Liver (tissue), 9 donors: ENCODE results near the gene HS1BP3. TPM values are rescaled to one million over a fixed set of nuclear protein-coding genes. Genes with fewer than 3 reads are reported as not detected.

Source experiments
- DNase-seq: peaks from one replicate; pipeline ENCODE4 v3.0.0-alpha.2; 2017; ENCODE audit warnings: low spot score
- H3K27ac ChIP-seq, 2 donors: one replicate each; pipeline ENCODE4 v1.7.0; 2013; ENCODE audit warnings: inconsistent platforms in 2 of 2, low read length in 2 of 2, control low read depth in 1 of 2, low read depth in 1 of 2, mild to moderate bottlenecking in 1 of 2
- H3K27me3 ChIP-seq, 4 donors: one replicate each; pipeline versions ENCODE4 v1.6.1 to v1.7.0; 2013; ENCODE audit warnings: low read length in 3 of 4, inconsistent platforms in 1 of 4, mild to moderate bottlenecking in 1 of 4, moderate library complexity in 1 of 4; ENCODE audit not compliant: control insufficient read depth in 4 of 4, insufficient read depth in 4 of 4
- H3K36me3 ChIP-seq, 4 donors: one replicate each; pipeline versions ENCODE4 v1.6.1 to v1.7.0; 2013; ENCODE audit warnings: low read length in 3 of 4, mild to moderate bottlenecking in 3 of 4, low read depth in 1 of 4, moderate library complexity in 1 of 4; ENCODE audit not compliant: control insufficient read depth in 4 of 4, insufficient read depth in 3 of 4
- H3K4me1 ChIP-seq, 4 donors: one replicate each; pipeline versions ENCODE4 v1.6.1 to v1.7.0; 2013; ENCODE audit warnings: low read length in 3 of 4, mild to moderate bottlenecking in 3 of 4, moderate library complexity in 1 of 4; ENCODE audit not compliant: control insufficient read depth in 4 of 4, insufficient read depth in 4 of 4
- H3K4me3 ChIP-seq, 3 donors: one replicate each; pipeline versions ENCODE4 v1.6.1 to v1.7.0; 2013; ENCODE audit warnings: low read length in 3 of 3, control low read depth in 1 of 3, low read depth in 1 of 3, mild to moderate bottlenecking in 1 of 3
- H3K9ac ChIP-seq, 2 donors: one replicate each; pipeline ENCODE4 v1.7.0; 2013; ENCODE audit warnings: low read length in 2 of 2, mild to moderate bottlenecking in 2 of 2, moderate library complexity in 2 of 2, control low read depth in 1 of 2, low read depth in 1 of 2
- H3K9me3 ChIP-seq, 4 donors: one replicate each; pipeline versions ENCODE4 v1.6.1 to v1.7.0; 2013; ENCODE audit warnings: low read length in 3 of 4; ENCODE audit not compliant: control insufficient read depth in 4 of 4
- ATF3 ChIP-seq: IDR thresholded peaks from 2 replicates; pipeline ENCODE4 v1.6.1; 2016; ENCODE audit warnings: antibody characterized with exemption
- CTCF ChIP-seq: fragments of 150-350 bp; IDR thresholded peaks from 2 replicates; pipeline ENCODE4 v1.5.1; 2017; ENCODE audit warnings: improper control_type of control experiment, low read depth, low read length; ENCODE audit not compliant: missing input control
- EGR1 ChIP-seq, 2 donors: IDR thresholded peaks; 2 replicates each; pipeline ENCODE4 v1.6.1; 2016 to 2018; ENCODE audit warnings: antibody characterized with exemption in 2 of 2, low read depth in 2 of 2
- FOXA1 ChIP-seq: IDR thresholded peaks from 2 replicates; pipeline ENCODE4 v1.6.1; 2016; ENCODE audit warnings: antibody characterized with exemption
- FOXA2 ChIP-seq: IDR thresholded peaks from 2 replicates; pipeline ENCODE4 v1.6.1; 2016; ENCODE audit warnings: antibody characterized with exemption
- GABPA ChIP-seq, 2 donors: IDR thresholded peaks in 1 of 2; conservative IDR thresholded peaks in 1 of 2; 2 replicates each; pipeline ENCODE4 v1.6.1; 2016; ENCODE audit warnings: antibody characterized with exemption in 2 of 2, mild to moderate bottlenecking in 1 of 2, moderate library complexity in 1 of 2
- HNF4A ChIP-seq, 2 donors: conservative IDR thresholded peaks; 2 replicates each; pipeline ENCODE4 v1.6.1; 2016; ENCODE audit warnings: antibody characterized with exemption in 2 of 2, mild to moderate bottlenecking in 2 of 2
- HNF4G ChIP-seq: IDR thresholded peaks from 2 replicates; pipeline ENCODE4 v1.6.1; 2016; ENCODE audit warnings: antibody characterized with exemption
- JUND ChIP-seq, 2 donors: IDR thresholded peaks; 2 replicates each; pipeline ENCODE4 v1.6.1; 2016; ENCODE audit warnings: antibody characterized with exemption in 2 of 2
- NR2F2 ChIP-seq: IDR thresholded peaks from 2 replicates; pipeline ENCODE4 v1.6.1; 2016; ENCODE audit warnings: antibody characterized with exemption
- RAD21 ChIP-seq, 2 donors: IDR thresholded peaks; 2 replicates each; pipeline ENCODE4 v1.6.1; 2016; ENCODE audit warnings: antibody characterized with exemption in 2 of 2, mild to moderate bottlenecking in 2 of 2
- REST ChIP-seq: IDR thresholded peaks from 2 replicates; pipeline ENCODE4 v1.6.1; 2016; ENCODE audit warnings: antibody characterized with exemption, mild to moderate bottlenecking
- SP1 ChIP-seq: IDR thresholded peaks from 2 replicates; pipeline ENCODE4 v1.6.1; 2018; ENCODE audit warnings: antibody characterized with exemption, mild to moderate bottlenecking
- TAF1 ChIP-seq: conservative IDR thresholded peaks from 2 replicates; pipeline ENCODE4 v1.6.1; 2016; ENCODE audit warnings: antibody characterized with exemption, mild to moderate bottlenecking
- WGBS: extraction: QIAGEN DNeasy Blood & Tissue Kit; methylation state at CpG from one replicate; pipeline ENCODE4 v1.1.7; 2013; 5-methylcytosine and 5-hydroxymethylcytosine counted together
- polyA plus RNA-seq, 2 donors: library from polyadenylated mRNA; stranded (reverse) in 1 of 2; unstranded in 1 of 2; fragments of 200-250 nt in 1 of 2; fragments of >200 nt in 1 of 2; fragmentation: Nextera tagmentation in 1 of 2; extraction: Ambion mirVana in 1 of 2; gene quantifications; one replicate each; pipeline versions ENCODE4 v1.2.1 to v1.2.3, GENCODE V29; 2013 to 2015
- total RNA-seq, 2 donors: library from RNA; depleted of rRNA; stranded (reverse); fragments of >200 nt; gene quantifications; one replicate each; pipeline ENCODE4 v1.2.3, GENCODE V29; 2014
- TF ChIP-seq, protein P1 (sequence below): IDR thresholded peaks from 2 replicates; pipeline ENCODE4 v1.6.1; 2016; ENCODE audit warnings: antibody characterized with exemption
- donor health status: healthy.
- donor health status: healthy.
- donor health status: healthy.
- donor health status: healthy.
- donor health status: healthy.

HS1BP3 gene
- total and polyA plus RNA-seq, 4 donors = 7.7 to 15.4 (median 10.9) TPM

DNA sequence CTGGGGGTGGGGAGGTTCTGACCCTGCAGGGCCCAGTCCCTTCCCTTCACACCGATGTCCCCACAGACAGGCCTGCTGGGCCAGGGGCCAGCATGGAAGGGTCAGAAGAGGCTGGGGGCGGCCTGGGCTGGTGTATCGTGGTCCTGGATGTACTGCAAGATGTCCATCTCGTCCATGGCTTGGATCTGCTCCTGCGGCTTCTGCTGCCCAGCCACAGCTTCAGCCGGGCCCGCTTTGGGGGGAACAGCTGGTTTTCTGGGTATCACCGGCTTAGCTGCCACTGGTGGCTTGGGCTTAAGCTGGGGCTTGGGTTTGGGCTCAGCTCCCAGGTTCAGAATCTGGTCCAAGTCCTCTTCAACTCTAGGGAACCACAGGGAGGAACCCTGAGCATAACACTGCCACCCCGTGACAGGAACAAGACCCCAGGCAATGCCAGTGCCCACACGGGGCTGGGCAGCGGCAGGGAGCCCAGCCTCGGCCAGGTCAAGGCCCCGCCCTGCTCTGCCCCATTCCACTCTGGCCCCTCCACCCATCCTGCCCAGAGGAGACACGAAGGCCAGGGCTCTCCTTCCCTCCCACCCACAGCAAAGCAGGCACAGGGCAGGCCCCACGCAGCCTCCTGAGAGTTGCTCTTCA, 31.9 kb downstream of the HS1BP3 start (continued):
- TF ChIP-seq CTCF (no peak), ATF3 (no peak), FOXA1 (no peak), JUND (IDR thresholded peaks at IDR 0.05) (no peak), HNF4G (no peak)

- Histone ChIP-seq H3K9ac (peak overlapping the region; percentile 38 to 48), H3K36me3 (peaks cover 0 to 14% (median 7%) of the 10 kb centered on the region in 4 donors), H3K27me3 (no peaks in the 10 kb centered on the region), H3K27ac (peak overlapping the region; percentile 79 to 81), H3K4me3 (no peak overlapping the region), H3K9me3 (no peaks in the 10 kb centered on the region), H3K4me1 (peaks cover 8 to 33% (median 23%) of the 10 kb centered on the region in 4 donors)
- WGBS = 63% methylated on average over 10 of the region's 10 CpGs
- no peak for DNase-seq
- no peak for TF ChIP-seq FOXA2
- TF ChIP-seq REST = no peak
- TF ChIP-seq FOXA1 = no peak
- no peak for TF ChIP-seq EGR1 (IDR thresholded peaks at IDR 0.05; ENCODE audit: low read depth in 2 of 2)
- TF ChIP-seq, protein P1, sequence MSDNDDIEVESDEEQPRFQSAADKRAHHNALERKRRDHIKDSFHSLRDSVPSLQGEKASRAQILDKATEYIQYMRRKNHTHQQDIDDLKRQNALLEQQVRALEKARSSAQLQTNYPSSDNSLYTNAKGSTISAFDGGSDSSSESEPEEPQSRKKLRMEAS = no peak
- TF ChIP-seq SP1 = no peak
- TF ChIP-seq ATF3 = no peak
- TF ChIP-seq CTCF = no peak
- no peak for TF ChIP-seq NR2F2
- no peak for TF ChIP-seq GABPA (IDR thresholded peaks at IDR 0.05 in 1 of 2, conservative IDR thresholded peaks at IDR 0.05 in 1 of 2)
- no peak for TF ChIP-seq RAD21 (IDR thresholded peaks at IDR 0.05)
- TF ChIP-seq HNF4A (conservative IDR thresholded peaks at IDR 0.05) = no peak
- TF ChIP-seq TAF1 = no peak
These were observed 32.4 kb downstream of the HS1BP3 start for GRCh38 chr2:20618468-20618885.
